DND-41 (cell line): ENCODE measurements around the gene SLC13A2.
"Not testable (repeated sequence)": the region's sequence is repeated elsewhere in the genome, so short reads cannot be mapped to it uniquely, and the experiment has no call there.

Experiments
- ATAC-seq: fragments of 200-7000 bp; cut with Tn5 transposase; 3 replicates; pipeline ENCODE4 v1.9.1; 2021; ENCODE audit warnings: low read depth; ENCODE audit not compliant: insufficient read depth
- DNase-seq: peaks from one replicate; pipeline ENCODE4 v3.0.0-alpha.2; 2020
- H2AFZ ChIP-seq: 2 replicates; pipeline ENCODE4 v1.6.0; 2012; ENCODE audit warnings: low read depth, low read length
- H3K27ac ChIP-seq: 2 replicates; pipeline ENCODE4 v1.5.1; 2012; ENCODE audit warnings: low read length, inconsistent platforms
- H3K27me3 ChIP-seq: fragments of 200-600 bp; sonication (generic); 2 replicates; pipeline ENCODE4 v1.6.0; 2012; ENCODE audit warnings: low read length, mild to moderate bottlenecking, inconsistent platforms; ENCODE audit not compliant: insufficient read depth, poor library complexity
- H3K36me3 ChIP-seq: 2 replicates; pipeline ENCODE4 v1.5.1; 2012; ENCODE audit warnings: low read length, inconsistent platforms; ENCODE audit not compliant: insufficient read depth
- H3K4me1 ChIP-seq: 2 replicates; pipeline ENCODE4 v1.5.1; 2012; ENCODE audit warnings: mild to moderate bottlenecking, low read length; ENCODE audit not compliant: insufficient read depth
- H3K4me2 ChIP-seq: 2 replicates; pipeline ENCODE4 v1.6.0; 2012; ENCODE audit warnings: mild to moderate bottlenecking, moderate library complexity, low read length, inconsistent platforms; ENCODE audit not compliant: insufficient read depth
- H3K4me3 ChIP-seq, 2 experiments: fragments of 200-600 bp in 1 of 2; shearing (Covaris generic) in 1 of 2; 2 replicates each; pipeline ENCODE4 v1.5.1; 2012 to 2016; ENCODE audit warnings: inconsistent platforms in 2 of 2, low read length in 2 of 2, mild to moderate bottlenecking in 2 of 2, low read depth in 1 of 2, moderate library complexity in 1 of 2
- H3K79me2 ChIP-seq: 2 replicates; pipeline ENCODE4 v1.6.0; 2012; ENCODE audit warnings: low read length, inconsistent platforms; ENCODE audit not compliant: insufficient read depth
- H3K9ac ChIP-seq: 2 replicates; pipeline ENCODE4 v1.6.0; 2012; ENCODE audit warnings: low read depth, mild to moderate bottlenecking, inconsistent platforms, low read length, moderate library complexity
- H3K9me3 ChIP-seq: 2 replicates; pipeline ENCODE4 v1.5.1; 2012; ENCODE audit warnings: low read length, moderate library complexity, mild to moderate bottlenecking, inconsistent platforms; ENCODE audit not compliant: insufficient read depth, severe bottlenecking
- H4K20me1 ChIP-seq: 2 replicates; pipeline ENCODE4 v1.6.0; 2012; ENCODE audit warnings: low read length; ENCODE audit not compliant: insufficient read depth
- EZH2 ChIP-seq: IDR thresholded peaks from 3 replicates; pipeline ENCODE4 v1.6.1; 2012; ENCODE audit warnings: borderline replicate concordance, low read depth, mild to moderate bottlenecking, moderate library complexity, low read length, inconsistent platforms; ENCODE audit not compliant: severe bottlenecking
- TF ChIP-seq, protein P1 (sequence below): IDR thresholded peaks from 2 replicates; pipeline ENCODE4 v1.5.1; 2012; ENCODE audit warnings: borderline replicate concordance, low read length, moderate library complexity, mild to moderate bottlenecking; ENCODE audit not compliant: poor library complexity, severe bottlenecking; ENCODE audit errors: extremely low read depth

Gene SLC13A2

DNA sequence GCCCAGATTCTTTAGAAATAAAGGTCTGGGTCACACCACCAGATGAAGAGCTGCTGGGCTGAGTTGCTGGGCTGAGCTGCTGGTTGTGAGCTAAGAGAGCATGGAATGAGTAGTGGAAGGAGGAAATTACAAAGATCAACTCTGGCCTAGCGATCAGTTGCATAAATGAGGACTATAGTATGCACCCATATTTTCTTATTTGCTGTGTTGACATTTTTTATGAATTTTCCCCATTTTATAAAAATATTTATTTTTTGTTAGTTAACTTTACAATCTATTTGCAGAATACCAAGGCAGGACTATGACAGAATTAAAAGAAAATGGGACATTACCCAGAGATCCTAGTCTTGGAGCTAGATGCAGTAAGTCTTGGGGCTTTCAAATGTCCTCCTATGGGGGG, 23.6 kb upstream of the SLC13A2 start:
- Histone ChIP-seq H3K9me3 (no peaks in the 10 kb centered on the region), H3K4me2 (no peak overlapping the region), H3K4me3 (no peak overlapping the region), H3K36me3 (no peaks in the 10 kb centered on the region), H4K20me1 (no peaks in the 10 kb centered on the region), H2AFZ (no peak overlapping the region), H3K9ac (no peak overlapping the region), H3K79me2 (no peaks in the 10 kb centered on the region), H3K27ac (no peak overlapping the region), H3K4me1 (no peaks in the 10 kb centered on the region), H3K27me3 (no peaks in the 10 kb centered on the region)
- DNase-seq (no peak), ATAC-seq (no peak)
- TF ChIP-seq EZH2, result no peak
- TF ChIP-seq, protein P1, sequence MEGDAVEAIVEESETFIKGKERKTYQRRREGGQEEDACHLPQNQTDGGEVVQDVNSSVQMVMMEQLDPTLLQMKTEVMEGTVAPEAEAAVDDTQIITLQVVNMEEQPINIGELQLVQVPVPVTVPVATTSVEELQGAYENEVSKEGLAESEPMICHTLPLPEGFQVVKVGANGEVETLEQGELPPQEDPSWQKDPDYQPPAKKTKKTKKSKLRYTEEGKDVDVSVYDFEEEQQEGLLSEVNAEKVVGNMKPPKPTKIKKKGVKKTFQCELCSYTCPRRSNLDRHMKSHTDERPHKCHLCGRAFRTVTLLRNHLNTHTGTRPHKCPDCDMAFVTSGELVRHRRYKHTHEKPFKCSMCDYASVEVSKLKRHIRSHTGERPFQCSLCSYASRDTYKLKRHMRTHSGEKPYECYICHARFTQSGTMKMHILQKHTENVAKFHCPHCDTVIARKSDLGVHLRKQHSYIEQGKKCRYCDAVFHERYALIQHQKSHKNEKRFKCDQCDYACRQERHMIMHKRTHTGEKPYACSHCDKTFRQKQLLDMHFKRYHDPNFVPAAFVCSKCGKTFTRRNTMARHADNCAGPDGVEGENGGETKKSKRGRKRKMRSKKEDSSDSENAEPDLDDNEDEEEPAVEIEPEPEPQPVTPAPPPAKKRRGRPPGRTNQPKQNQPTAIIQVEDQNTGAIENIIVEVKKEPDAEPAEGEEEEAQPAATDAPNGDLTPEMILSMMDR, result no peak

DNA sequence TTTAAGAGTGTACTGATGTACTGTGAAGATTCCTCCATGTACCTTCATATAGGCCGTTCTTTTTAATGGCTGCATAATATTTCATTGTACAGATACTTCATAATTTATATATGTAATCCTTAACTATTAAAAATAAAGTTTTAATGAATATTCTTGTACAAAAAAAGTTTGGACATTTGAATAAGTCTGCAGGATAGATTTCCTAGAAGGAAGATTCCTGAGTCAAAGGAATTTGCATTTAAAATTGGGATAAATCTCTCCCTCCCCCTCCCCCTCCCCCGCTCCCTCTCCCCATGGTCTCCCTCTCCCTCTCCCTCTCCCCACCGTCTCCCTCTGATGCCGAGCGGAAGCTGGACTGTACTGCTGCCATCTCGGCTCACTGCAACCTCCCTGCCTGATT, 15.6 kb upstream of the SLC13A2 start:
- H3K4me3 ChIP-seq, result no peak overlapping the region
- no peak for ATAC-seq

DNA sequence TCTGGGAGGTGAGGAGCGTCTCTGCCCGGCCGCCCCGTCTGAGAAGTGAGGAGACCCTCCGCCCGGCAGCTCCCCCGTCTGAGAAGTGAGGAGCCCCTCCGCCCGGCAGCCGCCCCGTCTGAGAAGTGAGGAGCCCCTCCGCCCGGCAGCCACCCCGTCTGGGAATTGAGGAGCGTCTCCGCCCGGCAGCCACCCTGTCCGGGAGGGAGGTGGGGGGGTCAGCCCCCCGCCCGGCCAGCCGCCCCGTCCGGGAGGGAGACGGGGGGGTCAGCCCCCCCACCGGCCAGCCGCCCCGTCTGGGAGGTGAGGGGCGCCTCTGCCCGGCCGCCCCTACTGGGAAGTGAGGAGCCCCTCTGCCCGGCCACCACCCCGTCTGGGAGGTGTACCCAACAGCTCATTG, 14.6 kb upstream of the SLC13A2 start:
- H3K9me3 ChIP-seq, H3K4me3 ChIP-seq, H3K27me3 ChIP-seq, H3K36me3 ChIP-seq, DNase-seq, H3K4me2 ChIP-seq, H2AFZ ChIP-seq, H3K9ac ChIP-seq, H3K4me1 ChIP-seq, H4K20me1 ChIP-seq, H3K79me2 ChIP-seq, H3K27ac ChIP-seq, ATAC-seq: not testable (repeated sequence)

More for the DNA sequence above, 15.6 kb upstream of the SLC13A2 start:
- no peak for DNase-seq
- H3K9me3 ChIP-seq, result no peaks in the 10 kb centered on the region
- no peak overlapping the region for H3K9ac ChIP-seq
- no peak for TF ChIP-seq EZH2
- TF ChIP-seq, protein P1, result no peak
- no peaks in the 10 kb centered on the region for H3K4me1 ChIP-seq
- H4K20me1 ChIP-seq, result no peaks in the 10 kb centered on the region
- no peaks in the 10 kb centered on the region for H3K79me2 ChIP-seq
- H3K4me2 ChIP-seq, result no peak overlapping the region
- no peaks in the 10 kb centered on the region for H3K36me3 ChIP-seq
- H3K27me3 ChIP-seq, result no peaks in the 10 kb centered on the region
- H3K27ac ChIP-seq, result no peak overlapping the region
- no peak overlapping the region for H2AFZ ChIP-seq

DNA sequence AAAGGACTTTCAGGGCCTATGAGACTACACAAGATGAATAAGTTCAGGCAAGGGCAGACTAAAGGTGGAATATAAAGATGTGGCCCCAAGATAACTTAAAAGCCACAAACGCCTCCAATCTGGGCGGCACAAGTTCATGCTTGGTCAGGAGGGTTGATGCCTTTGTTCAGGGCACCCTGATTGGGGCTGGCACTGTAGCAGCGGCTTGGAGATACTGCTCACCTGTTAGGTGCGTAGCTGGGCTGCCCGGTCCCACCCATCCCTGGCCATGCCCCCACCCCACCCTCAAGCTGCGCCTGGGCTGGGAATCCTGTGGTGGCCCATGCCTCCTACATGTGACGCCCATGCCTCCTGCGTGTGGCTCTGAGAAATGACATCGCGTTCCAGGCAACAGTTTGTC, 12.5 kb upstream of the SLC13A2 start:
- no peaks in the 10 kb centered on the region for H3K36me3 ChIP-seq
- no peaks in the 10 kb centered on the region for H3K27me3 ChIP-seq
- H3K27ac ChIP-seq, result no peak overlapping the region
- H3K9ac ChIP-seq, result no peak overlapping the region
- H3K4me2 ChIP-seq, result no peak overlapping the region
- H3K79me2 ChIP-seq, result no peaks in the 10 kb centered on the region
- H3K4me1 ChIP-seq, result no peaks in the 10 kb centered on the region
- ATAC-seq, result no peak
- no peak overlapping the region for H3K4me3 ChIP-seq
- no peak overlapping the region for H2AFZ ChIP-seq
- DNase-seq, result no peak
- no peaks in the 10 kb centered on the region for H4K20me1 ChIP-seq
- no peaks in the 10 kb centered on the region for H3K9me3 ChIP-seq
- no peak for TF ChIP-seq EZH2
- TF ChIP-seq, protein P1, result no peak
